Glutamatergic neuron (in vitro differentiated cells): Measurements from ENCODE around the gene NT5C2. TPM values are rescaled to one million over a fixed set of nuclear protein-coding genes. Genes with fewer than 3 reads are reported as not detected.
"Not testable (repeated sequence)": the region's sequence is repeated elsewhere in the genome, so short reads cannot be mapped to it uniquely, and the experiment has no call there.

Experiments
- DNase-seq: peaks from one replicate; pipeline ENCODE4 v3.0.0; 2022
- H3K27ac Mint-ChIP-seq: one replicate; pipeline ENCODE4 v1.8.0; 2020; ENCODE audit warnings: mild to moderate bottlenecking, mixed read lengths, inconsistent platforms; ENCODE audit not compliant: unreplicated experiment
- H3K27me3 Mint-ChIP-seq: one replicate; pipeline ENCODE4 v1.8.0; 2020; ENCODE audit warnings: mild to moderate bottlenecking, moderate library complexity, mixed read lengths, inconsistent platforms; ENCODE audit not compliant: unreplicated experiment
- H3K36me3 Mint-ChIP-seq: one replicate; pipeline ENCODE4 v1.8.0; 2020; ENCODE audit warnings: mild to moderate bottlenecking, mixed read lengths, inconsistent platforms; ENCODE audit not compliant: unreplicated experiment
- H3K4me1 Mint-ChIP-seq: one replicate; pipeline ENCODE4 v1.8.0; 2020; ENCODE audit warnings: mild to moderate bottlenecking, low read depth, mixed read lengths, inconsistent platforms; ENCODE audit not compliant: unreplicated experiment
- H3K4me3 Mint-ChIP-seq: one replicate; pipeline ENCODE4 v1.8.0; 2020; ENCODE audit warnings: mild to moderate bottlenecking, mixed read lengths, inconsistent platforms; ENCODE audit not compliant: unreplicated experiment
- H3K9me3 Mint-ChIP-seq: one replicate; pipeline ENCODE4 v1.8.0; 2020; ENCODE audit warnings: mild to moderate bottlenecking, moderate library complexity, mixed read lengths, inconsistent platforms; ENCODE audit not compliant: unreplicated experiment
- total RNA-seq: library from RNA; stranded (reverse); fragmentation: NEBNext Ultra II Directional; extraction: Animal tissue kit (Norgen Biotek cat#: 25700); gene quantifications from one replicate; pipeline ENCODE4 v1.2.1, GENCODE V29; 2021; ENCODE audit not compliant: unreplicated experiment
- TF ChIP-seq, protein P1 (sequence below): fragments of 200-600 bp; sonication (generic); IDR thresholded peaks from one replicate; pipeline ENCODE4 v1.5.0; 2021; ENCODE audit not compliant: partially characterized antibody, unreplicated experiment

Gene NT5C2
- total RNA-seq, 1 donor from 2014 or later, result 68.5 TPM

DNA sequence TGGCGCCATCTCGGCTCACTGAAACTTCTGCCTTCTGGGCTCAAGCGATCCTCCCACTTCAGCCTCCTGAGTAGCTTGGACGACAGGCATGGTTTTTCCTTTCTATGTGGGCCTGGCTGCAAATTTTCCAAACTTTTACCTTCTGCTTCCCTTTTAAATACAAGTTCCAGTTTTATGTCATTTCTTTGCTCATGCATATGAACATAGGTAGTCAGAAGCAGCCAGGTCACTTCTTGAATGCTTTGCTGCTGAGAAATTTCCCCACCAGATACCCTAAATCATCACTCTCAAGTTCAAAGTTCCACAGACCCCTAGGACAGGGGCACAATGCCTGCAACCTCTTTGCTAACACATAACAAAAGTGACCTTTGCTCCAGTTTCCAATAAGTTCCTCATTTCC lies 31.1 kb upstream of the NT5C2 start:
- Mint-ChIP-seq H3K27me3 (peaks cover 6% of the 10 kb centered on the region), H3K4me1 (no peaks in the 10 kb centered on the region), H3K36me3 (peaks cover 17% of the 10 kb centered on the region), H3K27ac (no peak overlapping the region), H3K9me3 (peaks cover 11% of the 10 kb centered on the region), H3K4me3 (no peak overlapping the region)
- DNase-seq, result no peak
- TF ChIP-seq, protein P1, sequence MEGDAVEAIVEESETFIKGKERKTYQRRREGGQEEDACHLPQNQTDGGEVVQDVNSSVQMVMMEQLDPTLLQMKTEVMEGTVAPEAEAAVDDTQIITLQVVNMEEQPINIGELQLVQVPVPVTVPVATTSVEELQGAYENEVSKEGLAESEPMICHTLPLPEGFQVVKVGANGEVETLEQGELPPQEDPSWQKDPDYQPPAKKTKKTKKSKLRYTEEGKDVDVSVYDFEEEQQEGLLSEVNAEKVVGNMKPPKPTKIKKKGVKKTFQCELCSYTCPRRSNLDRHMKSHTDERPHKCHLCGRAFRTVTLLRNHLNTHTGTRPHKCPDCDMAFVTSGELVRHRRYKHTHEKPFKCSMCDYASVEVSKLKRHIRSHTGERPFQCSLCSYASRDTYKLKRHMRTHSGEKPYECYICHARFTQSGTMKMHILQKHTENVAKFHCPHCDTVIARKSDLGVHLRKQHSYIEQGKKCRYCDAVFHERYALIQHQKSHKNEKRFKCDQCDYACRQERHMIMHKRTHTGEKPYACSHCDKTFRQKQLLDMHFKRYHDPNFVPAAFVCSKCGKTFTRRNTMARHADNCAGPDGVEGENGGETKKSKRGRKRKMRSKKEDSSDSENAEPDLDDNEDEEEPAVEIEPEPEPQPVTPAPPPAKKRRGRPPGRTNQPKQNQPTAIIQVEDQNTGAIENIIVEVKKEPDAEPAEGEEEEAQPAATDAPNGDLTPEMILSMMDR, result no peak

DNA sequence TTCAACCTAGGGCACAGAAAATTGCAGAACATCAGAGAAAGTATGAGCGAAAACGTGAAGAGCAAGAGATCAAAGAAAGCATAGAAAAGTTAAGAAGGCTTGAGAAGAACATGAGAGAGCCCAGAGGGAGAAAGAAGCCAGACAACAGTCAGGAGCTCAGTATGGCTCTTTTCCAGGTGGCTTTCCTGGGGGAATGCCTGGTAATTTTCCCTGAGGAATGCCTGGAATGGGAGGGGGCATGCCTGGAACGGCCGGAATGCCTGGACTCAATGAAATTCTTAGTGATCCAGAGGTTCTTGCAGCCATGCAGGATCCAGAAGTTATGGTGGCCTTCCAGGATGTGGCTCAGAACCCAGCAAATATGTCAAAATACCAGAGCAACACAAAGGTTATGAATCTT lies 23.3 kb upstream of the NT5C2 start:
- not testable (repeated sequence) for H3K27ac Mint-ChIP-seq, DNase-seq, H3K4me1 Mint-ChIP-seq, H3K27me3 Mint-ChIP-seq, H3K4me3 Mint-ChIP-seq, H3K36me3 Mint-ChIP-seq, H3K9me3 Mint-ChIP-seq

- Mint-ChIP-seq H3K27me3 (peaks cover 2% of the 10 kb centered on the region), H3K4me3 (no peak overlapping the region), H3K27ac (no peak overlapping the region), H3K4me1 (peaks cover 2% of the 10 kb centered on the region), H3K9me3 (no peaks in the 10 kb centered on the region), H3K36me3 (peaks cover 5% of the 10 kb centered on the region)
- TF ChIP-seq, protein P1, result no peak
- no peak for DNase-seq
Observed at GRCh38 chr10:103215601-103216000, 22.5 kb upstream of the NT5C2 start.

DNA sequence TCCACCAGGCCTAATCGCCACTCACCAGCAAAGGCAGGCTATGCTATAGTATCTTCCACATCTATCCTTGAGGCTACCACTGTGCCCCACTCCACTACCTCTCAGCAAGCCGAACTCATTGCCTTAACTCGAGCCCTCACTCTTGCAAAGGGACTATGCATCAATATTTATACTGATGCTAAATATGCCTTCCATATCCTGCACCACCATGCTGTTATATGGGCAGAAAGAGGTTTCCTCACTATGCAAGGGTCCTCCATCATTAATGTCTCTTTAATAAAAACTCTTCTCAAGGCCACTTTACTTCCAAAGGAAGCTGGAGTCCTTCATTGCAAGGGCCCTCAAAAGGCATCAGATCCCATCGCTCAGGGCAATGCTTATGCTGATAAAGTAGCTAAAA lies 17.2 kb upstream of the NT5C2 start:
- not testable (repeated sequence) for H3K36me3 Mint-ChIP-seq, H3K27ac Mint-ChIP-seq, H3K4me3 Mint-ChIP-seq, H3K27me3 Mint-ChIP-seq, H3K4me1 Mint-ChIP-seq, DNase-seq, H3K9me3 Mint-ChIP-seq

DNA sequence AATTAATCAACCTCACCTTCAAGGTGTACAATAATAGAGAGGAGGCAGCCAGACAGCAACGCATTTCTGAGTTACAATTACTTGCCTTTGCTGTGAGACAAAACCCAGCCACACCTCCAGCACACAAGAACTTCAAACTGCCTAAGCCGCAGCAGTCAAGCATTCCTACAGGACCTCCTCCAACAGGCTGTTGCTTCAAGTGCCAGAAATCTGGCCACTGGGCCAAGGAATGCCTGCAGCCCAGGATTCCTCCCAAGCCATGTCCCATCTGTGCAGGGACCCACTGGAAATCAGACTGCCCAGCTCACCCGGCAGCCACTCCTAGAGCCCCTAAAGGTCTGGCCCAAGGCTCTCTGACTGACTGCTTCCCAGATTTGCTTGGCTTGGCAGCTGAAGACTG lies 14.6 kb upstream of the NT5C2 start:
- not testable (repeated sequence) for H3K4me3 Mint-ChIP-seq, H3K36me3 Mint-ChIP-seq, H3K9me3 Mint-ChIP-seq, DNase-seq, H3K27me3 Mint-ChIP-seq, H3K27ac Mint-ChIP-seq
- peaks cover 14% of the 10 kb centered on the region for H3K4me1 Mint-ChIP-seq

DNA sequence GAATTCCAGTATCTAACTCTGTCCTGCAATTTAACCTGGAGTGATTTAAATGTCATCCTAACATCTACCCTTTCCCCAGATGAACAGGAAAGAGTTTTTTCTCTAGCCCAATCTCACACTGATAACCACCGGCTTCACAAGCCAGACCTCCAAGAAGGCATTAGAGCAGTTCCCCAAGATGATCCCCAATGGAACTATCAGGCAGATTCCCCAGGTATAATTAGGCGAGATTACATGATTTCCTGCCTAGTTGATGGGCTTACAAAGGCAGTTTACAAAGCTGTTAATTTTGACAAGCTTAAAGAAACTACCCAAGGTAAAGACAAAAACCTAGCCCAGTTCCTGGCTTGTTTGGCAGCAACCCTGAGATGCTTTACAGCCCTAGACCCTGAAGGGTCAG lies 14.1 kb upstream of the NT5C2 start:
- TF ChIP-seq, protein P1, result no peak
- H3K9me3 Mint-ChIP-seq, result peaks cover 5% of the 10 kb centered on the region
- DNase-seq, result no peak
- peaks cover 1% of the 10 kb centered on the region for H3K27me3 Mint-ChIP-seq
- H3K36me3 Mint-ChIP-seq, result no peaks in the 10 kb centered on the region
- H3K27ac Mint-ChIP-seq, result no peak overlapping the region
- peaks cover 14% of the 10 kb centered on the region for H3K4me1 Mint-ChIP-seq
- no peak overlapping the region for H3K4me3 Mint-ChIP-seq

GRCh38 chr10:103206715-103207114 lies 13.6 kb upstream of the NT5C2 start:
- H3K36me3 Mint-ChIP-seq, H3K4me3 Mint-ChIP-seq, H3K27me3 Mint-ChIP-seq, H3K27ac Mint-ChIP-seq, DNase-seq, H3K9me3 Mint-ChIP-seq: not testable (repeated sequence)
- peaks cover 14% of the 10 kb centered on the region for H3K4me1 Mint-ChIP-seq

GRCh38 chr10:103205401-103205800 lies 12.3 kb upstream of the NT5C2 start:
- Mint-ChIP-seq H3K4me3 (peak overlapping the region; percentile 33), H3K4me1 (peaks cover 14% of the 10 kb centered on the region), H3K27ac (peak overlapping the region; percentile 62)
- H3K27me3 Mint-ChIP-seq, DNase-seq, H3K36me3 Mint-ChIP-seq, H3K9me3 Mint-ChIP-seq: not testable (repeated sequence)
